GM18858 (cell line): ENCODE results near the gene GABRR3.
A peak's percentile ranks its signal among the peaks of the same experiment; 100 is the strongest.
"Not testable (repeated sequence)": the region's sequence is repeated elsewhere in the genome, so short reads cannot be mapped to it uniquely, and the experiment has no call there.

ENCODE experiments used
- ATAC-seq: cut with Tn5 transposase; IDR thresholded peaks from one replicate; pipeline ENCODE4 v1.9.1; 2021; ENCODE audit not compliant: unreplicated experiment

Gene GABRR3

GRCh38 chr3:98022978-98023820, 11.9 kb downstream of the GABRR3 start:
- peak; percentile 40 for ATAC-seq

DNA sequence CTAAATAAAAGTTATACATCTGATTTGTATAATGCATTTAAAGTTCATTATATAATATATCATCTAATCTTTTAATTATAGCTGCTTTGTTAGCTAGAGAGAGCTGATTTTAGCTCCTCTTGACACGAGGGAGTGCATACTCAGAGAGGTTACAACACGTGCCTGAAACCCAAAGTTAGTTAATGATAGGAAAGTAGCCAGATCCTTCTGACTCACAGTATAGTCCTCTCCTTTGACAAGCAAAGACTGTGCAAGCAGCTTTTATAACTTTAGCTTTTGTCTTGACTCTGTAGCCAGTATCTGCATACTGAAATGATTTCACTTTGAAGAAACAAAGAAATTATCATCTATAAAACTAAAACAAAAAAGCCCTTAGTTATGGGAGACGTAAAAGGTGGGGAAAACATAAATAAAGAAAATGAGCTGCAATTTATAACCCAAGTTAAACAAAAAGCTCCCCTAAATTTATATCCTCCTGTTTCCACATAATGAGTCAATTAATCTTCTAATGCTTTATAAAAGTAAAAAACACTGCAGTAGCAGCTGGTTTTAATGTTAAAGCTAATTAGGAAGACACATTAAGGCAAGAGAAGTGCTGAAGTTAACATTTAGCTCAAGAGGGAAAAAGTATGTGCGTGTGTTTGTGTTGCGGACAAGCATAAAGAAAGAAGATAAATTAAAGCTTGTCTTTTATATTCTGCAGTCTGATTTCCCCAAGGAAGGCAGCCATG, 13.1 kb downstream of the GABRR3 start:
- no peak for ATAC-seq

- no peak for ATAC-seq
Observed at GRCh38 chr3:98020412-98020811, 14.7 kb downstream of the GABRR3 start.

GRCh38 chr3:98018301-98018700, 16.8 kb downstream of the GABRR3 start:
- no peak for ATAC-seq

GRCh38 chr3:98014268-98014585, 20.9 kb downstream of the GABRR3 start:
- no peak for ATAC-seq

DNA sequence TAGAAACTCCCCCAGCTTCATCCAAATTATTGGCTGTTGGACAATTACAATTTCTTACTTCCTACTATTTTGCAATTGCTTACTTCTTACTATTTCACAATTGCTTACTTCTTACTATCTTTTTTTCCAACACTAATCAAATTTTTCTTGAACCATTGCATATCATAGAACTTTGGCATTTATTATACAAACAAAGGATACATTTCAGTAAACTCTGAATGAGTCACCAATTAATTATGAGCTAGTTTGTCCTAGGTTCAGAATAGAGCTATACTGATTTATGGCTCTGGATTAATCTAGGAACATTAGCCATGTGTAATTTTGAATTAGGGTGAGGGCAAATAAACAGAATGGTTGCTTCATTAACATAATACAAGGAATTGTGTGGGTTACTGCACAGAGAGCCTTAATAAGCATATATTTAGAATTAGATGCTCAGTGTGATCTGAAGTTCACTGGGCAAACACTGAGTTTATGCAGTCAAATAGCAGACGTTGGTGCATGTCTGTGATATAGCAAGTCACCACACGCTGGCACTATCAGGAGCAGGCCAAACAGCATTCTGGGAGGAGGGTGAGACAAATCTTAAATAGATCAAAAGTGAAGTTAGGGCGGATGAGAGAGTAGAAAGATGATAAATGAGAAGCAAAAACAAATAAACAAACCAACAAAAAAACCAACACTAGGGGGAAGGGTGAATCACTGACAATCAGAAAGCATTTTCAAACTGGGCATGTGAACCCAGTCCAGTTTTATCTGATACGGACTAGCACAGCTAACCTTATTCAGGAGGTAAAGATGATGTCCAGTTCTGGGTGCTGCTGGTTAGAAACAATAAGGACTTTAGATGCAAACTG, 21.5 kb downstream of the GABRR3 start:
- no peak for ATAC-seq

DNA sequence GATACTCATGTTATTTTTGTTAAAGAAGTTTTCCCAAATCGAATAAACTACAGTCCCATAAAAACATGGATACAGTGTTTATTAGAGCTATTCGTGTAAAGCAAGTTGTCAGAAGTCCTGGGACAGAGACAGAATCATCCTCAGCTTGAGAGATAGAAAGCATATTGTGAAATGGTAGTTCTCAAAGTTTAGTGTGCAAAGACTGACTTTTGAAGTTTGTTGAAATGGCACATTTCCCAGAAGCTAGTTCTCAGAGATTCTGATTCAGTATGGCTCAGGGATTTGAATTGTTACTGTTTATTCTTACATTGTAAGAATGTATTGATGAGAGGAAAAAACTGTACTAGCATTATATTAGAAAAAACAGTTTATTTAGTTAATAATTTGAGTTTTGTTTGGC, 22.1 kb downstream of the GABRR3 start:
- ATAC-seq, result no peak

GRCh38 chr3:98010883-98011449, 24.1 kb downstream of the GABRR3 start:
- ATAC-seq, result not testable (repeated sequence)

GRCh38 chr3:98010194-98010882, 24.8 kb downstream of the GABRR3 start:
- ATAC-seq, result no peak

DNA sequence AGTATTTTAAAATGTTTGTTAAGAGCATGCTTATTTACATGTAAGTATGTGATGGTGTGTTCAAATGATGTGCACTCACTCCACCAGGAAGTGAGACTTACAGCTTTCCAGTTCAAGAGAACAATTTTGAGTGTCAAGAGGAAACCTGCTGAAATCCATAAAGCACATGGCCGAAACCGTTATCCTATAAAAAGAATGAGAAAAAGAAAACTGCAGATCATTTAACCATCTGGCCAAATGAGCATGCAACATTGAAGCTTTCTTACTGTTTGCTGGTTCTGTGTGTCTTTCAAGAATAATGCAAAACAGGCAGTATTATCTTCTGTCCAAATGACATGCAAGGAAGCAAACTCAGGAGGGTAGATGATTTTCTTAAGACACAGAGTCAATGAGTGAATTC, 26.3 kb downstream of the GABRR3 start:
- peak; percentile 55 for ATAC-seq

GRCh38 chr3:98005438-98005837, 29.7 kb downstream of the GABRR3 start:
- no peak for ATAC-seq

DNA sequence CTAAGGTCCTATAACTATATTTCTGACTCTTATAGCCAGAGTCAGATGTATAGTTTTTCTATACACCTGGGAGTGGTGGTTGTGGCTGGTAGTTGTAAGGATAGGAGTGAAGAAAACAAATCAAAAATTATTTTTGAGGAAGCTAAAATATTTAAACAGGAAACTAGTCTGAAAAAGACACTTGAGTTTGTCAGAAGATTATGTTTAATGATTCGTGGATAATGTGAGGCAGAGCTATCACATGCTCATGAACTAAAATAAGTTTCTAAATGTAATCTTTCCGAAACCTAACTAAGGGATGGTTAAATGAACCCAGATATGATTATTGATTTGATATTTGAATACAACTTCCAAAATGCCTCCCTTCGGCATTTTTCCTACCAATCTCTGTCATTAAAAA, 30.4 kb downstream of the GABRR3 start:
- no peak for ATAC-seq

DNA sequence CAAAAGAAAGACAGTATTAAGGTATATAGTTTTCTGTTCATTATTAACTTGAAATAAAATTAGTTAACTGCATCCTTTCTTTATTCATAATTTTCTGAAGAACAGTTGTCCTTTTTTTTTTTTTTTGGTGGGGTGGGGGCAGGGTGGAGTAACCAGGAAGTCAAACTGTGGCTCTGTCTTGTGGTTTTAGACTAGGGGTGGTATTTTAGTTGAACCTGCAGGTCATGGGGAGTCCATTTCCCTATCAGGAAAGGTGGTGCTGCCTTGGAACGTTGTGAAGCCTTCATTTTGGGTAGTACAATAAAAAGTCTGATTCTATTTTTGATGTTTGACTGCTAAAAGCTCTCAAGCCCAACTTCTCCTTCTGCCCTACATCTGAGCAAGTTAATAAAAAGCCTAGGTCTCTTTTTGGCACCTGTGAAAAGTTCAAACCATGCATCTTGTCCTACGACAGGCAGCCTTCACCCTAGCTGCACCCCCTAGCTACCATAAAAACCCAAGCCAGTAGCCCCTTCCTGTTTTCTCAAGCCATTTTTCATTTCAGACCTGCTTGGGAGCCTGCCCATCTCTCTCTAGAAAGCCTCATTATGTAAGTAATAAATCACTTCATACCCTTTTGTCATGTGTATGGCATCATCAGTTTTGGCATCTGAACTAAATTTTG, 31.7 kb downstream of the GABRR3 start:
- peak; percentile 36 for ATAC-seq

DNA sequence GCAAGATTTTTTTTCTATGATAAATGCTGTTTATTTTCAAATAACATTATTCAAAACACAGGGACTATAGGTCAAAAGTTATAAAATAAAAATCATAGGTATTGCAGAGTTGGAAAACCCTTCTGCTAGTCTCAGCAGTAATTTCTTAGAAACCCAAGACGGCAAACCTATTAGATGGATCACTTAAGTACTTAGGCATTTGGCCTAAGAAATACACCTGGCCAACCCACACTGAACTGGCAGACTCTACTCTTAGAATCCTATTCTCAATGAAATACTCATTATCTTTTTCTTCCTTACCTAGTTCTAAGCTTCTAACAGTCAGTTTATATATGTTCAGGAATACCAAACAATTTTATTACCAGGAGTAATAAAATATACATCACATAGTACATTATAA, 32.4 kb downstream of the GABRR3 start:
- no peak for ATAC-seq

- no peak for ATAC-seq
Observed at GRCh38 chr3:97999994-98000393, 35.1 kb downstream of the GABRR3 start.

DNA sequence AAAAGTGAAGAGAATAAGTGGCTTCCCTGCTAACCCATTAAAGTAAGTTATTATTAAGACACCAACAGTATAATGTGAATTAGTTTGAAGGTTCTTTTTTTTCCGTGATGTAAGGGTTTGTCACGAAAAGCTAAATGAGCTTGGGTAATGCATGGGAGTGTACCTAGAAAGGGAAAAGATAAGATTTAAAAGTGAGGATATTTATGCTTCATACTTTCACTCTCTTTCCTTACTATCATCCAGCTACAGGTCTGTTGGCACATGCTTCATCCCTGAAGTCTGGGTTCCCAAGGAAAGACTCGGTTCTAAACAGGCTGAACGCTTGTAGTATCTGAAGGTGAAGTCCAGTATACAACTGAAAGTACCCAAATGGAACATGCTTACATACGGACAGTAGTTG, 36.0 kb downstream of the GABRR3 start:
- no peak for ATAC-seq

GRCh38 chr3:97996988-97997387, 38.1 kb downstream of the GABRR3 start:
- ATAC-seq, result no peak

DNA sequence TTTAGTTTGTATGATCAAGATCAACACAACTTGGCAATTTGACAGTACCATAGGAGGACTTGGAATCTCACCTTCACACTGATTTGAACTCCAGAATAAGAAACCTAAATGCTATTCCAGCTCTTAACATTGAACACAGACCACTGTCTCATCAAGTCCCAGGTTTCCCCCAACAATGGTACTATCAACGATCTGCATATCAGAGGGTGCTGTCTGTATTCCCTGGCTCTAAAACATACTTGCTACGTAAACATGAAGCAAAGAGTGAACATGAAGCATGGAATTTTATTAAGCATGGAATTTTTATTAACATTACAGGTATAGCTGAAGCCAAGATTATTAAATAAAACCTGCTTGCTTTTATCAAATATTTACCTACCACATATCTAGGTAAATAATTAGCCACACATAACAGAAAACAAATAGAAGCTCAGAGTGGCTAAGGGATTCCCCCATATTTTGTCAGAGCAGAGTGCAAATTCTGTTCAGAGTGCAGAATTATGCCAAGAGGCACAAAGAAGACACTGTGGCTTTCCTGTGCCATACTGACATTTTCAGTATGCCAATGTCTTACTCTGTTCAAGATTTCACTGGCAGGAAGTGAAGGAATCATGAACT, 40.7 kb downstream of the GABRR3 start:
- ATAC-seq, result no peak

DNA sequence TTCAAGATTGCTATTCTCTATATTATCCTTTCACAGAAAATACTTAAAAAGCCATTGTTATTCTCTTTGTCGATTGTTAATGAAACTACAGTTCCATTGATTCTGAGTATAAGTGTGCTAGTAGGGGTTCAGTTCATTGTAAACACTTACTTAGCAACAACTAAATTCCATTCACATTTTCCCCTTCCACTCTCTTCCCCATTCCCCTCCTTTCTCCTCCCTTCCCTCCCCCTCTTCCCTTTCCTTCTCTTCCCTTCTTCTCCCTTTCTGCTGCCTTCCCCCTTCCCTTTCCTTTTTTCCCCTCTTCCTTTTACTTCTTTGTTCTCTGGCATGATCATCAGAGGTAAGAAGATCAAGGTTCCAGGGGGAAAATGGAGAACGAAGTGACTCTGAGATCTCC, 41.6 kb downstream of the GABRR3 start:
- no peak for ATAC-seq
